Activated CD8-positive, alpha-beta T cell treated with anti-CD3 and anti-CD28 coated beads, Interleukin-2, amount 10 ng/mL, durations not matched to agents 7 days and 5 days (primary cell): Measurements from ENCODE around the gene PODXL2. TPM values are rescaled to one million over a fixed set of nuclear protein-coding genes. Genes with fewer than 3 reads are reported as not detected.
A peak's percentile ranks its signal among the peaks of the same experiment; 100 is the strongest.

Experiments
- ATAC-seq: fragments of 150-1000 bp; cut with Tn5 transposase; one replicate; pipeline ENCODE4 v1.10.0; 2021; ENCODE audit warnings: moderate library complexity
- CTCF ChIA-PET: fragments of 350-600 bp; sonication (Branson Sonifier 250); formaldehyde crosslinking; loops from one replicate; lab custom pipeline; 2021; ENCODE audit warnings: antibody characterized with exemption; lab: Charles Lee
- POLR2A ChIA-PET: fragments of 350-600 bp; sonication (Branson Sonifier 250); formaldehyde crosslinking; loops from one replicate; lab custom pipeline; 2021; ENCODE audit warnings: antibody characterized with exemption; lab: Charles Lee
- DNase-seq: peaks from one replicate; pipeline ENCODE4 v3.0.0-alpha.2; 2020
- H3K27ac Mint-ChIP-seq: one replicate; pipeline ENCODE4 v1.8.0; 2021; ENCODE audit warnings: mild to moderate bottlenecking, mixed read lengths
- H3K27me3 Mint-ChIP-seq: one replicate; pipeline ENCODE4 v1.8.0; 2021; ENCODE audit warnings: low read depth, mixed read lengths
- H3K36me3 Mint-ChIP-seq: one replicate; pipeline ENCODE4 v1.8.0; 2021; ENCODE audit warnings: low read depth, mixed read lengths
- H3K4me1 Mint-ChIP-seq: one replicate; pipeline ENCODE4 v1.8.0; 2021; ENCODE audit warnings: low read depth, mixed read lengths
- H3K4me3 Mint-ChIP-seq: one replicate; pipeline ENCODE4 v1.8.0; 2021; ENCODE audit warnings: mild to moderate bottlenecking, mixed read lengths
- H3K9me3 Mint-ChIP-seq: one replicate; pipeline ENCODE4 v1.8.0; 2022; ENCODE audit warnings: mixed read lengths; ENCODE audit not compliant: insufficient read depth
- total RNA-seq, 2 experiments: library from RNA; stranded (reverse); gene quantifications; one replicate each; pipeline ENCODE4 v1.2.3, GENCODE V29; 2021

PODXL2 gene
- total RNA-seq, 2 experiments from 2014 or later, result 1.3 to 1.7 TPM

DNA sequence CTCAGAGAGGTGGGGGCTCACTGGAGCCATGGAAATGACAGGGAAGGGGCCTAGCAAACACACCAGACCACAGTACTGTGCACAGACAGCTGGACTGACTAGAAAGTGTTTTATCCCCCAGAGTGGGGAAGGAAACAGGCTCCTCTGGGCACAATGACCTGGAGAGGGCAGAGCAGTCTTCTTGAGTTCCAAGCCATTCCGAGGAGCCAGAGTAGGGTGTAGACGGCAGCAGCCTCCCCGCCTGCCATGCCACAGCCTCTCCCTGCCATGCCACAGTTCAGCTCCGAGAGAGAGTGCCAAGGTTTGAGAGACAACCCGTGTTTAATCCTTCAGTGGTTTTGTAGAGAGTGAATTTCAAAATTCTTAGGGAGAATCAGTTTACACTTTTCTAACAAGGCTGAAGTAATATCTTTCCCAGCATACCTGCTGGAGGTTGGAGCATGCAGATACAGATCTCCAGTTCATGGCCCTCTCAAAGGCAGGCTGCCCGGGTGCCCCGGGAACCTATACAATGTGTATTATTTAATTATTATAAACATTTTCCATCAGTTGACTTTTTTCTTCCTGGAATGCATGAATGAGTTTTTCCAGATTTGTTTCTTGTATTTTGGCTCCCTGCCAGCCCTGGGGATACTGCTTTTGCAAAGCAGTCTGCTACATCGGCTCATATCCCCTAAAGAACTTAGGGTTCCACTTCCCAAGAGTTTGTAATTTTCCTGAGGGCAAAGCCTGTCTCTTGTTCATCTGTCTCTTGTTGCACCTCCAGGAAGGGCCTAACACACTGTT is 3.2 kb downstream of the PODXL2 start:
- Mint-ChIP-seq H3K4me1 (peaks cover 35% of the 10 kb centered on the region), H3K9me3 (no peaks in the 10 kb centered on the region), H3K36me3 (peaks cover 10% of the 10 kb centered on the region), H3K27ac (no peak overlapping the region), H3K27me3 (peaks cover 52% of the 10 kb centered on the region), H3K4me3 (no peak overlapping the region)
- CTCF ChIA-PET, result no interaction called here
- ATAC-seq (no peak), DNase-seq (no peak)
- POLR2A ChIA-PET, result no interaction called here

DNA sequence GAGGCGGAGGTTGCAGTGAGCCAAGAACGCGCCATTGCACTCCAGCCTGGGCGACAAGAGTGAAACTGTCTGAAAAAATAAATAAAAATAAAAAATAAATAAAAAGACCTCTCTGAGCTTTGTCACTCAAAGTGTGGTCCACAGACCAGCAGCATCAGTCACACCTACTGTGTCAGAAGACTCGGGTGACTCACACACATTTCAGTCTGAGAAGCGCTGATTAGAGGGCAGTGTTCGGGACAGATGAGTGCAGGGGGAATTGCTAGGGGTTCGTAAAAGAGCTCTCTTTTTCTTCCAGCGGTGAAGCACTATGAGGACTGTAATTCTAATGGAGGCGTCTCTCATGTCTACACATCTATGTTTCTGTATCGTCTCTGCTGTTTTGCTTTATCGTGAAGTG is 5.7 kb downstream of the PODXL2 start:
- ChIA-PET CTCF (interaction anchor here (0.6 to 1.5 kb wide), 3 partner anchors 28 to 59 kb away, joined by 3 to 4 read pairs (median 4); no protein-coding TSS in a partner anchor), POLR2A (no interaction called here)
- peaks cover 7% of the 10 kb centered on the region for H3K36me3 Mint-ChIP-seq
- no peak overlapping the region for H3K27ac Mint-ChIP-seq
- no peak for ATAC-seq
- H3K27me3 Mint-ChIP-seq, result peaks cover 35% of the 10 kb centered on the region
- H3K4me3 Mint-ChIP-seq, result no peak overlapping the region
- peaks cover 46% of the 10 kb centered on the region for H3K4me1 Mint-ChIP-seq
- DNase-seq, result no peak
- no peaks in the 10 kb centered on the region for H3K9me3 Mint-ChIP-seq

DNA sequence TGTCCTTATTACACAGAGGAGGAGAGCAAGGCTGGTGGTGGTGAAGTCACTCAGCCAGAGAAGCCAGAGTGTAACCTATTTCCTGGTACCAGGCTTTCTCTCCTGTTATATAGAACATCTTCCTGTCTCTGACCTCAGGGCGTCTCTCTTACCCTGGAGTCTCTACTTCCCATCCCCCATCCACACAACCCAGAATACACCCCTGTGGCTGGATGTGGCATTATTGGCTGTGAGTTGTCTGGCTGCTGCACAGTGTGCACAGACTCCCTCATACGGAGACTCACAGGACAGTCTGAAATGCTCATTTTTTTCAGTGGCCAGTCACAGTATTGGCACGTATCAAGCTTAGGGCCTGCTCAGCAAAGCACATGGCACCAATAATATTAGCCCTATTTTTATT is 8.6 kb downstream of the PODXL2 start:
- H3K36me3 Mint-ChIP-seq, result no peaks in the 10 kb centered on the region
- no peaks in the 10 kb centered on the region for H3K9me3 Mint-ChIP-seq
- ChIA-PET CTCF (interaction anchor here (0.7 to 2.5 kb wide), 3 partner anchors 10 to 15 kb away, joined by 3 to 13 read pairs (median 8); no protein-coding TSS in a partner anchor), POLR2A (interaction anchor here (0.6 to 2.2 kb wide), 4 partner anchors 35 to 200 kb away, joined by 3 to 8 read pairs (median 5); partner anchors contain the start of gene MCM2)
- peak overlapping the region; percentile 80 for H3K27ac Mint-ChIP-seq
- ATAC-seq, result peak; percentile 99
- H3K4me3 Mint-ChIP-seq, result no peak overlapping the region
- DNase-seq, result peak; percentile 87
- peaks cover 10% of the 10 kb centered on the region for H3K27me3 Mint-ChIP-seq
- H3K4me1 Mint-ChIP-seq, result peaks cover 30% of the 10 kb centered on the region

DNA sequence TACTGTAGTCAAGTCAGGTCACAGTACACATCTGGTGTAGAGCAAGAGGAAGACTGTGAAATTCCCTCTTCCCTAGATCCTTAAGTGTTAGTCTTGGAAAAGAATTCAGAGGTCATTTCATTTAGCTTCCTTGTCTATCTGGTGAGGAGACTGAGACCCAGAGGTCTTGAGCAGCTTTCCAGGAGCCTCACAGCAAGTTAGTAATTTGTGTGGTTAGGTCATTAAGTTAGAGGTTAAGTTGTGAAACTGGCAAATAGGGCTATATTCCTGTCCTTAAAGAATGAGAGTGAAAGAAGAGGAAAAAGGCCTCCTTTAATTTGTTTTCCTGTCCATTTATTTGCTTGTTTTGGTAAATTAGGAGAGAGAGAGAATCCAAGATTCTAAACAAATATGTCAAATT is 9.0 kb downstream of the PODXL2 start:
- ATAC-seq (no peak), DNase-seq (no peak)
- CTCF ChIA-PET, result interaction anchor here (1.6 to 2.2 kb wide), 2 partner anchors 11 to 63 kb away, joined by 8 to 13 read pairs; no protein-coding TSS in a partner anchor
- POLR2A ChIA-PET, result interaction anchor here (1.9 to 2.2 kb wide), 2 partner anchors 34 to 40 kb away, joined by 7 to 8 read pairs; partner anchors contain the start of gene MCM2
- no peaks in the 10 kb centered on the region for H3K9me3 Mint-ChIP-seq
- peak overlapping the region; percentile 80 for H3K27ac Mint-ChIP-seq
- H3K4me1 Mint-ChIP-seq, result peaks cover 30% of the 10 kb centered on the region
- no peaks in the 10 kb centered on the region for H3K36me3 Mint-ChIP-seq
- H3K4me3 Mint-ChIP-seq, result peak overlapping the region; percentile 26
- H3K27me3 Mint-ChIP-seq, result peaks cover 9% of the 10 kb centered on the region

DNA sequence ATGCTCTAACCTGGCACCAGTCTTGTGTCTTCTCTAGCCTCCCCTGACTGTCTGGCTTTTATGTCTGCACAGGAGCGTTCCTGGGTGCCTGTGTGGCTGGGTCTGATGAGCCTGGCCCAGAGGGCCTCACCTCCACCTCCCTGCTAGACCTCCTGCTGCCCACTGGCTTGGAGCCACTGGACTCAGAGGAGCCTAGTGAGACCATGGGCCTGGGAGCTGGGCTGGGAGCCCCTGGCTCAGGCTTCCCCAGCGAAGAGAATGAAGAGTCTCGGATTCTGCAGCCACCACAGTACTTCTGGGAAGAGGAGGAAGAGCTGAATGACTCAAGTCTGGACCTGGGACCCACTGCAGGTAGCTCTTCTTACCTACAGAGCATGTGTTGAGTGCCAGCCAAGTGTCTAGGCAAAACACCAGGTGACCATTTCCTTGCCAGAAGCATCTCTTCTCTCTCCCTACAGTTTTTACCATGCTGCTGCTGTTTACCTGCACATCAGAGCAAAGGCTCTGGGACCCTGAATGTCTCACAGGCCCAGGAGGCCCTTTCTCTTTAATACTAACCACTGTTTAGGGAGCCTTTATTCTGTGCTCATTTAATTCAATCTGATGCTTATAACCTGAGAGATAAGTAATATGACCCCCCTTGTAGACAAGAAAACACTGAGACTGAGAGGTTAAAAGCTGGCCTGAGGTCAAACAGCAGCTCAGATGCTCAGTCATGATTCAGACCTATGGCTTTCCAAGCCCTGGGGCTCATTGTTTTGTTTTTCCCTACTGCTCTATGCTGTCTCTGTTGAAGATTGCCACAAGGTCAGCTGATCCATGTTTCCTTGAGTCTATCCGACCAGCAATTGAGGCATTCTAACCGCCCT is 10.4 kb downstream of the PODXL2 start:
- Mint-ChIP-seq H3K36me3 (no peaks in the 10 kb centered on the region), H3K4me3 (no peak overlapping the region), H3K9me3 (no peaks in the 10 kb centered on the region), H3K27me3 (peaks cover 5% of the 10 kb centered on the region), H3K27ac (peak overlapping the region; percentile 25), H3K4me1 (peaks cover 30% of the 10 kb centered on the region)
- CTCF ChIA-PET, result interaction anchor here (1.0 to 1.6 kb wide), 2 partner anchors 42 to 65 kb away, joined by 3 to 8 read pairs; no protein-coding TSS in a partner anchor
- no peak for DNase-seq
- no peak for ATAC-seq
- POLR2A ChIA-PET, result interaction anchor here (1.0 to 1.1 kb wide), 2 partner anchors 33 to 41 kb away, joined by 3 to 4 read pairs; partner anchors contain the start of gene MCM2

DNA sequence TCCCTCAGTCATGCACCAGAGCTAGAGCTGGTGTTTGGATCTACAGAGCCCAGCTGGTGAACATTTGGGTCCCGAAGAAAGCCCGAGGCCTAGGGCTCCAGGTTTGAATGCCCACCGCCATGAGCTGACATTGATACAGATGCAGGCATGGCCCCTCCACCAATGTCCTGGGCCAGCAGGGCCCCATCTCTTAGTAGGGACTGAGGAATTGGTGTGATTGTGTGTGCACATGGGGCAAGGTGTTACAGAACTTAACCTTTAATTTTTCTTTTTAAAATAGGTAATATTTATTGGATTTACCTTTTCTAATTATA is 11.0 kb downstream of the PODXL2 start:
- CTCF ChIA-PET, result no interaction called here
- DNase-seq, result no peak
- H3K36me3 Mint-ChIP-seq, result no peaks in the 10 kb centered on the region

DNA sequence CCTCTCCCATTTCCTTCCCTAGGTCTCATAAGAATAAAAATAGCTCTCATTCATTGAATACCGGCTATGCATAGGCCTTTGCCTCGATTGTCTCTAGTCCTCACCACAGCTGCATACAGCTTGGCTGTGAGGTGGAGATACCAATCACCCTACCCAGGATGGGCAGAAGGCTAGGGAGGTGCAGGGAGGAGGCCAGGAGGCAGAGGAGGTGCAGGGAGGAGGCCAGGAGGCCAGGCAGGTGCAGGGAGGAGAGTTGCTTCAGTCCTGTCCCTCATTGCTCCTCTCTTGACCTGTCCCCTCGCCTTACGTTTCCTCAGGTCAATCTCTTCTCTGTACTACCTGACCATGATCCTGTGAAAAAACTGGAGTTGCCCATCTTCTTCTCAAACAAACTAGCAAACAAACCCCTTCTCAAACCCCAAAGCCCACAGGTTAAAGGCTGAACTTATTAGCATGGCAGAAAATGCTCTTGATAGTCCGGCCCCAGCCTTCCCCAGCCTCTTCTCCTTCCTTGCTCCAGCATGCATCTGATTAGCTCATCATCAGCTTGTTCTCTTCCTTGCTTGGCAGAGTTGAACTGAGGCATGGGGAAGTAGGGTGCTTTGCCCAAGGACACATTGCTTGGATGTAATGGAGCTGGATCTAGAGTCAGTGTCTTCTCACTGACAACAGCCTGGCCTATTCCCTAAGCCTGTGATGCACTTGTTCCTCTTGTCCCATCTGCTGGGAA is 15.8 kb downstream of the PODXL2 start:
- Mint-ChIP-seq H3K27ac (no peak overlapping the region), H3K4me3 (no peak overlapping the region), H3K36me3 (no peaks in the 10 kb centered on the region), H3K4me1 (no peaks in the 10 kb centered on the region), H3K9me3 (no peaks in the 10 kb centered on the region), H3K27me3 (peaks cover 4% of the 10 kb centered on the region)
- DNase-seq (no peak), ATAC-seq (no peak)
- CTCF ChIA-PET, result interaction anchor here (1.2 kb wide), 1 partner anchor 70 kb away, joined by 3 read pairs; no protein-coding TSS in a partner anchor
- POLR2A ChIA-PET, result no interaction called here

More for the DNA sequence above, 11.0 kb downstream of the PODXL2 start:
- Mint-ChIP-seq H3K4me3 (no peak overlapping the region), H3K4me1 (peaks cover 30% of the 10 kb centered on the region), H3K27ac (no peak overlapping the region), H3K27me3 (peaks cover 7% of the 10 kb centered on the region), H3K9me3 (no peaks in the 10 kb centered on the region)
- POLR2A ChIA-PET, result interaction anchor here (1.0 kb wide), 1 partner anchor 32 kb away, joined by 4 read pairs; no protein-coding TSS in a partner anchor
- ATAC-seq, result no peak

DNA sequence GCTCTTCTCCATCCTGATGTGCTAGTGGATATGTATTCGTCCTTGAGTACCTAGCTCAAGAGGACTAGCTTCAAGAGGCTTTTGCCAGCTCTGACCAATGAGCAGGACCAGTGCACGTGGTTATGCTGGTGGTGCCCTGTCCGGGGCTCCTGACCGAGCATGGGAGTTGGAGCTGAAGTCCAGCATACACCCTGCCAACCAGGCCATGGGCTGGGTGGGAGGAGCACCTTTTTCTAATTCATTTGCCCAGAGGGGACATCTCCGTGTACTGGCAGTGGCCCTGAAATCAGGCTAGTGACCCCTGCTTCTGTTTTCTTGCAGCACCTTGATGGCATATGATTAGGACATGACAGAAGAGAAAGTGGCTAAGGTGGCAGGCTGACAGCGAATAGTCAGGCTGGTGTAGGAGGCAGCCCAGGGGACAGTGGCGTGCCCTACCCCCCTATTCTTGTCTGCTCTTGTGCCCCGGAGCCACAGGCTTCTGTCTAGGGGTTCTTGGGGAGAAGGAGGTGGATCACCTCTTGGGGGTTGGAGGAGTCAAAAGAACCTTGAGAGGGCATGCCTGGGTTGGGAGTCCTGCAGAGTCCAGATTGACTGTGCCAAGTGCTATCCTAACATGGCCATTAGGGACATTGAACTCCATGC is 16.5 kb downstream of the PODXL2 start:
- Mint-ChIP-seq H3K4me1 (no peaks in the 10 kb centered on the region), H3K27ac (no peak overlapping the region), H3K36me3 (no peaks in the 10 kb centered on the region), H3K9me3 (no peaks in the 10 kb centered on the region), H3K27me3 (peaks cover 6% of the 10 kb centered on the region), H3K4me3 (no peak overlapping the region)
- no peak for ATAC-seq
- CTCF ChIA-PET, result no interaction called here
- POLR2A ChIA-PET, result no interaction called here
- no peak for DNase-seq

DNA sequence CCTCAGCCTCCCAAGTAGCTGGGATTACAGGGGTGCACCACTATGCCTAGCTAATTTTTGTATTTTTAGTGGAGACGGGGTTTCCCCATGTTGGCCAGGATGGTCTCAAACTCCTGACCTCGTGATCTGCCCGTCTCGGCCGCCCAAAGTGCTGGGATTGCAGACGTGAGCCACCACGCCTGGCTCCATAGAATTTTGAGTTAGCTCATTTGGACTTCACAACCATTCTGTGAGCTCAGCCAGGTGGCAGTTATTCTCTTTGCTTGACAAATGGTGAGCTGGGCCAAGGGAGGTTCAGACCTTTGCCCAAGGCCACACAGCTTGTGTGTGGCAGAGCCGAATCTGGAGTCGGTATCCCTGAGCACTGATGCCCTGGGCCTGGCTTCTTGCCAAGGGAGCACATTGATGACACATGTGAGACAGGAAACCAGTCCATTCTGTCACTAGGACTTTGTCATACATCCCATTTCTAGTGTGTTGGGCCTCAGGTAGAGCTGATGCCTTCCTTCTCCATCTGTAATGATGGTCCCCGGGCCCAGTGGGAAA is 17.6 kb downstream of the PODXL2 start:
- H3K27me3 Mint-ChIP-seq, result peaks cover 6% of the 10 kb centered on the region
- no peak overlapping the region for H3K27ac Mint-ChIP-seq
- ATAC-seq, result no peak
- POLR2A ChIA-PET, result no interaction called here
- DNase-seq, result no peak
- no peak overlapping the region for H3K4me3 Mint-ChIP-seq
- H3K9me3 Mint-ChIP-seq, result no peaks in the 10 kb centered on the region
- CTCF ChIA-PET, result interaction anchor here (1.2 to 2.5 kb wide), 3 partner anchors 10 to 186 kb away, joined by 6 to 8 read pairs (median 7); no protein-coding TSS in a partner anchor
- no peaks in the 10 kb centered on the region for H3K4me1 Mint-ChIP-seq
- no peaks in the 10 kb centered on the region for H3K36me3 Mint-ChIP-seq

DNA sequence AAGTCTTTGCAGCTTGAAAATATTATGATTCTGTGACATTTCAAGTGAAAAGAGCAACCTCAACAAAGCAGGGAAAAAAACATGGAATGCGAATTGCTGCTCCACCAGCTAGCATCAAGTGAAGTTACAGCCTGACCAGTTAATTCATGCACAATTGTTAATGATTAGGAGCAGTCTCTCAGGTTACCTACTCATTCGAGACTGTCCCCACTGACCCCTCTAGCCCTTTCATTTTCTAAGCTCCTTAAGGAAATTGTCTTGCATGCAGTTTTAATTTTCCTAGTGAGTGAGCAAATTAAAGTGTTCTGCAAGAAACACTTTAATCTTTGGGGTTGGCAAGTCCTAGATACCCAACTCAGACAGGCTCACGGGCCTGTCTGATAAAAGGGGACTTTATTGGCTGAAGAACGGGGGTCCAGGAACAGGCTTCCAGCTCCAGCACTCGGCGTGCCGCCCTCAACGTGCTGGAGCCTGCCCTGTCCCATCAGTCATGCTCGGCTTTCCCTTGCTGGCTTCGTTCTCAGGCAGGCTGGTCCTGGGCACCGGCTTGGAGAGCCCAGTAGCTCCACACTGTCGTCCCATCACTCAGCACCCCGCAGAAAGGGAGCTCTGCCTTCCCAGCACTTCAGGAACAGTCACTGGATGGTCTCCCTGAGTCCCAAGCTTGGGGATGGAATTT is 18.3 kb downstream of the PODXL2 start:
- H3K9me3 Mint-ChIP-seq, result no peaks in the 10 kb centered on the region
- POLR2A ChIA-PET, result no interaction called here
- CTCF ChIA-PET, result interaction anchor here (1.2 to 2.5 kb wide), 3 partner anchors 11 to 185 kb away, joined by 6 to 8 read pairs (median 7); no protein-coding TSS in a partner anchor
- H3K4me3 Mint-ChIP-seq, result no peak overlapping the region
- no peak for DNase-seq
- no peak overlapping the region for H3K27ac Mint-ChIP-seq
- H3K36me3 Mint-ChIP-seq, result no peaks in the 10 kb centered on the region
- no peaks in the 10 kb centered on the region for H3K4me1 Mint-ChIP-seq
- ATAC-seq, result no peak
- peaks cover 5% of the 10 kb centered on the region for H3K27me3 Mint-ChIP-seq
